Thyroid gland (tissue), 4 donors: Measurements from ENCODE around the gene CPLX3. TPM values are rescaled to one million over a fixed set of nuclear protein-coding genes. Genes with fewer than 3 reads are reported as not detected.

Experiments
- DNase-seq, 2 donors: peaks; one replicate each; pipeline ENCODE4 v3.0.0-alpha.2; 2019
- H3K27ac ChIP-seq, 3 donors: fragments of 200-600 bp; sonication (generic); 1 replicate in 2 of 3; 2 replicates in 1 of 3; pipeline ENCODE4 v1.5.1; 2016 to 2019; ENCODE audit warnings: mild to moderate bottlenecking in 1 of 3, moderate library complexity in 1 of 3
- H3K27me3 ChIP-seq: fragments of 200-600 bp; sonication (generic); one replicate; pipeline ENCODE4 v1.5.1; 2019
- H3K36me3 ChIP-seq, 2 donors: fragments of 200-600 bp; sonication (generic); one replicate each; pipeline ENCODE4 v1.5.1; 2016 to 2019
- H3K4me1 ChIP-seq, 2 donors: fragments of 200-600 bp; sonication (generic); one replicate each; pipeline ENCODE4 v1.5.1; 2017 to 2019
- H3K4me3 ChIP-seq, 3 donors: fragments of 200-600 bp; sonication (generic); replicated peaks in 1 of 3; 1 replicate in 2 of 3; 2 replicates in 1 of 3; pipeline ENCODE4 v1.5.1; 2016; ENCODE audit warnings: mild to moderate bottlenecking in 1 of 3
- H3K9me3 ChIP-seq: fragments of 200-600 bp; sonication (generic); one replicate; pipeline ENCODE4 v1.5.1; 2017
- CTCF ChIP-seq, 6 experiments: fragments of 200-600 bp in 3 of 6; fragments of 450-650 bp in 3 of 6; sonication (generic) in 3 of 6; IDR thresholded peaks; one replicate each; pipeline ENCODE4 v1.5.1; 2016 to 2019; ENCODE audit warnings: antibody characterized with exemption in 6 of 6, mild to moderate bottlenecking in 2 of 6, inconsistent platforms in 1 of 6, moderate library complexity in 1 of 6
- POLR2A ChIP-seq, 2 donors: fragments of 450-650 bp; IDR thresholded peaks; one replicate each; pipeline ENCODE4 v1.6.1; 2017; ENCODE audit warnings: antibody characterized with exemption in 2 of 2, mild to moderate bottlenecking in 2 of 2, moderate library complexity in 1 of 2
- WGBS, 2 donors: methylation state at CpG; one replicate each; pipeline ENCODE4 v1.1.5; 2017; 5-methylcytosine and 5-hydroxymethylcytosine counted together
- intact Hi-C: fragments of 100-400 bp; cut with DNase I; formaldehyde crosslinking; loops from one replicate; pipeline ENCODE4 v1.15.1; 2023
- total RNA-seq, 4 donors: library from RNA; depleted of rRNA; stranded (reverse); fragments of >200 nt; gene quantifications; one replicate each; pipeline ENCODE4 v1.2.3, GENCODE V29; 2016

Gene CPLX3
- total RNA-seq, 4 donors from 2014 or later = not detected

DNA sequence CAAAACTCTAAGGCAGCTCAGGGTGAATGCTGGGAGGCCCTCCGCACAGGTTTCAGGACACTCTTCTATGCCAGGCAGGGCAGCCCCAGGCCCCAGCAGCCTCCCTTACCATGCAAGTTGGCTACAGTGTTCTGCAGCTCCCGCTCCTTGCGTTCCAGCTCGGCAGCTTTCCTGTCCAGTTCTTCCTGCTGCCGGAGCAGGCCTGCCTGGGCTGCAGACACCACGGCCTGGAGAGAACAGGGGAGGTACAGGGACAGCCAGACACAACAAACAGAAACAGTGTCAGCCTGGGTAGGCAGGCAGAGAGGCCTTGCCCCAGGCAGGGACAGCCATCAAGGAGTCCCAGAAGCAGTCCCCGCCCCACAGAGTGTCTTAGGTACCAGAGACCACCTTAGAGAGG, 25.5 kb downstream of the CPLX3 start:
- no peak for DNase-seq
- peaks cover 18 to 27% of the 10 kb centered on the region in 2 donors for H3K4me1 ChIP-seq
- intact Hi-C loops = no loop called here
- no peak overlapping the region for H3K4me3 ChIP-seq
- no peaks in the 10 kb centered on the region for H3K27me3 ChIP-seq
- H3K36me3 ChIP-seq = peaks cover 43 to 47% of the 10 kb centered on the region in 2 donors
- no peaks in the 10 kb centered on the region for H3K9me3 ChIP-seq
- no peak for TF ChIP-seq POLR2A (IDR thresholded peaks at IDR 0.05)
- TF ChIP-seq CTCF (IDR thresholded peaks at IDR 0.05) = no peak
- H3K27ac ChIP-seq = no peak overlapping the region
- 94 to 100% methylated on average over 2 to 7 of the region's 7 CpGs for WGBS, 2 donors

- Histone ChIP-seq H3K27ac (no peak overlapping the region), H3K4me3 (no peak overlapping the region), H3K27me3 (no peaks in the 10 kb centered on the region), H3K36me3 (peaks cover 37 to 41% of the 10 kb centered on the region in 2 donors), H3K9me3 (no peaks in the 10 kb centered on the region), H3K4me1 (peaks cover 25 to 33% of the 10 kb centered on the region in 2 donors)
- WGBS, 2 donors = 91 to 96% methylated on average over 12 to 13 of the region's 13 CpGs
- DNase-seq = no peak
- intact Hi-C loops = no loop called here
- no peak for TF ChIP-seq CTCF (IDR thresholded peaks at IDR 0.05)
- no peak for TF ChIP-seq POLR2A (IDR thresholded peaks at IDR 0.05)
Measured at GRCh38 chr15:74854453-74855022, 28.1 kb downstream of the CPLX3 start.

GRCh38 chr15:74855857-74856256, 29.4 kb downstream of the CPLX3 start:
- WGBS, 2 donors = 66 to 98% methylated on average over 2 of the region's 2 CpGs

DNA sequence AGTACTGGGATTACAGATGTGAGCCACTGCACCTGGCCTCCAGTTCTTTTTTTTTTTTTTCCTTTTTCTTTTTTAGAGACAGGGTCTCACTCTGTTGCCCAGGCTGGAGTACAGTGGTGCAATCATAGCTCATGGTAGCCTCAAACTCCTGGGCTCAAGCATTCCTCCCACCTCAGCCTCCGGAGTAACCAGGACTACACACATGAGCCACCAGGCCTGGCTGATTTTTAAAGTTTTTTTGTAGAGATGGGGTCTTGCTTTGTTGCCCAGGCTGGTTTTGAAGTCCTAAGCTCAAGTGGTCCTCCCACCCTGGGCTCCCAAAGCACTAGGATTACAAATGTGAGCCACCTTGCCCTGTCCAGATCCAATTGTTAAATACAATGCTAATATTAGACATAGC, 30.1 kb downstream of the CPLX3 start:
- Histone ChIP-seq H3K27ac (peak overlapping the region in 1 of 3 donors; percentile 28), H3K36me3 (peaks cover 21 to 27% of the 10 kb centered on the region in 2 donors), H3K4me3 (no peak overlapping the region), H3K27me3 (no peaks in the 10 kb centered on the region), H3K9me3 (no peaks in the 10 kb centered on the region), H3K4me1 (peaks cover 25 to 37% of the 10 kb centered on the region in 2 donors)
- no peak for TF ChIP-seq POLR2A (IDR thresholded peaks at IDR 0.05)
- TF ChIP-seq CTCF (IDR thresholded peaks at IDR 0.05) = no peak
- 94 to 100% methylated on average over 1 of the region's 1 CpG for WGBS, 2 donors
- intact Hi-C loops = no loop called here
- DNase-seq = no peak

More at GRCh38 chr15:74855857-74856256, 29.4 kb downstream of the CPLX3 start:
- Histone ChIP-seq H3K36me3 (peaks cover 27 to 34% of the 10 kb centered on the region in 2 donors), H3K4me3 (no peak overlapping the region), H3K27ac (no peak overlapping the region), H3K4me1 (peaks cover 25 to 37% of the 10 kb centered on the region in 2 donors), H3K27me3 (no peaks in the 10 kb centered on the region), H3K9me3 (no peaks in the 10 kb centered on the region)
- no peak for TF ChIP-seq CTCF (IDR thresholded peaks at IDR 0.05)
- no peak for TF ChIP-seq POLR2A (IDR thresholded peaks at IDR 0.05)
- intact Hi-C loops = no loop called here
- DNase-seq = no peak

- TF ChIP-seq POLR2A (IDR thresholded peaks at IDR 0.05) (no peak), CTCF (IDR thresholded peaks at IDR 0.05) (no peak)
- 24 to 28% methylated on average over 2 to 5 of the region's 5 CpGs for WGBS, 2 donors
- Histone ChIP-seq H3K4me1 (peaks cover 25 to 37% of the 10 kb centered on the region in 2 donors), H3K27me3 (no peaks in the 10 kb centered on the region), H3K4me3 (no peak overlapping the region), H3K36me3 (peaks cover 15 to 21% of the 10 kb centered on the region in 2 donors), H3K9me3 (no peaks in the 10 kb centered on the region), H3K27ac (peak overlapping the region; percentile 11 to 52 (median 28))
- intact Hi-C loops = no loop called here
- DNase-seq = peak; percentile 26 to 38
Measured at GRCh38 chr15:74857082-74857655, 30.7 kb downstream of the CPLX3 start.
